ENCODE measurements around the gene OR4K5. TPM values are rescaled to one million over a fixed set of nuclear protein-coding genes. Genes with fewer than 3 reads are reported as not detected.

Gene OR4K5
- total RNA-seq, 1 experiment from 2014 or later: not detected

Other genes starting within 250 kb of the OR4K5 start
- gene OR11H2, start 206.7 kb upstream of the OR4K5 start, total RNA-seq (2014; rRNA removed; shearing (Covaris generic)): not detected in 2 replicates
- gene OR4Q3, start 177.0 kb upstream of the OR4K5 start, total RNA-seq (2014; rRNA removed; shearing (Covaris generic)): not detected in 2 replicates
- 0.03 TPM in 1 of 2 replicates, not detected in the other for gene OR4M1, start 147.1 kb upstream of the OR4K5 start, total RNA-seq (2014; rRNA removed; shearing (Covaris generic))
- not detected in 2 replicates for gene OR4N2, start 116.8 kb upstream of the OR4K5 start, total RNA-seq (2014; rRNA removed; shearing (Covaris generic))
- gene OR4K2, start 45.5 kb upstream of the OR4K5 start, total RNA-seq (2014; rRNA removed; shearing (Covaris generic)): not detected in 2 replicates
- not detected in 2 replicates for gene OR4K1, start 10.3 kb downstream of the OR4K5 start, total RNA-seq (2014; rRNA removed; shearing (Covaris generic))
- not detected in 2 replicates for gene OR4K15, start 55.0 kb downstream of the OR4K5 start, total RNA-seq (2014; rRNA removed; shearing (Covaris generic))
- not detected in 2 replicates for gene OR4Q2, start 81.6 kb downstream of the OR4K5 start, total RNA-seq (2014; rRNA removed; shearing (Covaris generic))
- gene OR4K14, start 98.7 kb downstream of the OR4K5 start, total RNA-seq (2014; rRNA removed; shearing (Covaris generic)): not detected in 2 replicates
- gene OR4K13, start 115.4 kb downstream of the OR4K5 start, total RNA-seq (2014; rRNA removed; shearing (Covaris generic)): not detected in 2 replicates
- gene OR4L1, start 139.4 kb downstream of the OR4K5 start, total RNA-seq (2014; rRNA removed; shearing (Covaris generic)): not detected in 2 replicates
- not detected in 2 replicates for gene OR4K17, start 190.1 kb downstream of the OR4K5 start, total RNA-seq (2014; rRNA removed; shearing (Covaris generic))
- not detected in 2 replicates for gene OR4N5, start 218.2 kb downstream of the OR4K5 start, total RNA-seq (2014; rRNA removed; shearing (Covaris generic))

All from SK-MEL-5 (cell line).